Ascending aorta (tissue), 2 donors: ENCODE results near the gene HNF4A. TPM values are rescaled to one million over a fixed set of nuclear protein-coding genes. Genes with fewer than 3 reads are reported as not detected.

Experiments
- DNase-seq, 2 donors: peaks; one replicate each; pipeline ENCODE4 v3.0.0-alpha.2; 2019; ENCODE audit warnings: low spot score in 2 of 2
- H3K27ac ChIP-seq, 2 donors: fragments of 200-600 bp; sonication (generic); one replicate each; pipeline ENCODE4 v1.5.1; 2016 to 2017; ENCODE audit warnings: mild to moderate bottlenecking in 1 of 2
- H3K27me3 ChIP-seq: fragments of 200-600 bp; sonication (generic); one replicate; pipeline ENCODE4 v1.5.1; 2017
- H3K36me3 ChIP-seq, 2 donors: fragments of 200-600 bp; sonication (generic); one replicate each; pipeline ENCODE4 v1.5.1; 2016
- H3K4me1 ChIP-seq, 2 donors: fragments of 200-600 bp; sonication (generic); one replicate each; pipeline ENCODE4 v1.5.1; 2016 to 2017; ENCODE audit warnings: mild to moderate bottlenecking in 1 of 2
- H3K4me3 ChIP-seq, 2 donors: fragments of 200-600 bp; sonication (generic); one replicate each; pipeline ENCODE4 v1.5.1; 2016 to 2017; ENCODE audit warnings: mild to moderate bottlenecking in 1 of 2
- H3K9me3 ChIP-seq, 2 donors: fragments of 200-600 bp; sonication (generic); one replicate each; pipeline ENCODE4 v1.5.1; 2016
- intact Hi-C: fragments of 100-400 bp; cut with DNase I; formaldehyde crosslinking; loops from one replicate; pipeline ENCODE4 v1.15.1; 2023
- total RNA-seq: library from RNA; depleted of rRNA; stranded (reverse); fragments of >200 nt; gene quantifications from one replicate; pipeline ENCODE4 v1.1.0, GENCODE V29; 2016
- TF ChIP-seq, protein P1 (sequence below), 3 experiments: fragments of 200-600 bp in 2 of 3; fragments of 450-650 bp in 1 of 3; sonication (generic) in 2 of 3; IDR thresholded peaks; one replicate each; pipeline ENCODE4 v1.5.1; 2016 to 2019; ENCODE audit warnings: antibody characterized with exemption in 3 of 3, mild to moderate bottlenecking in 1 of 3, moderate library complexity in 1 of 3

HNF4A gene
- total RNA-seq, 1 donor from 2014 or later, result not detected

DNA sequence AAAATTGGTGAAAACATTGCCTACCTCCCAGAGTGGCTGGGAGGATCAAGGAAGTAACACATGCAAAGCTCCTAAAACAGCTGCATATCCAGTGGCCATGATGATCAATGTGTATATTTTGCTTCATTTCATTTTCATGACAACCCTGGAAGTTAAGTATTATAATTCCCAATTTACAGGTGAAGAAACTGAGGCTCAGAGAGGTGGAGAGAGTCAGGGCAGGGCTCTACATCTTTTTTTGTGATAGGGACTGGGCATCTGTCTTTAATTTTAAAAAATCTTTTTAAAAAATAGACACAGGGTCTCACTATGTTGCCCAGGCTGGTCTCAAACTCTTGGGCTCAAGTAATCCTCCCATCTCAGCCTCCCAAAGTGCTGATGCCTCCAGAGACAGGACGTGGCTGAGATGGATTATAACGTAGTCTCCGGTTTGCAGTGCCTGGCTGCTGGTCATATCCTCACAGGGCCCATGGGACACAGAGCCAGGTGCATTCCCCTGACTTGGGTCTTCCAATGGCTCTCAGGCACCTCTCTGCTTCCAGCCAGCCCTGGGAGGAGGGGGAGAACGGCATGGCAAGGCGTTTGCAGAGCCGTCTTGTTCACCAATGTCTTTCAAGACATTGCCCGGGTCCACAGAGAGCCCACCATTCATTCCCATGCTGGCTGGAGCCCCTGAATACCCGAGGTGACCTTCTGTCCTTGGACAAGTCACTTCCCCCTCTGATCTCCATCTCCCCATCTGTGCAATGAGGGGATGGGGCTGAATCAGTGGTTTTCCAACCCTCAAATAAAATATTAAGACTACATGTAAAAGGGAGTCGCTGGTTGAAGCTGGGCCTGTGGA lies 38.3 kb downstream of the HNF4A start:
- no peak overlapping the region for H3K4me3 ChIP-seq
- intact Hi-C loops, result no loop called here
- H3K27me3 ChIP-seq, result no peaks in the 10 kb centered on the region
- H3K36me3 ChIP-seq, result no peaks in the 10 kb centered on the region
- DNase-seq, result no peak
- no peaks in the 10 kb centered on the region for H3K4me1 ChIP-seq
- no peak overlapping the region for H3K27ac ChIP-seq
- TF ChIP-seq, protein P1, sequence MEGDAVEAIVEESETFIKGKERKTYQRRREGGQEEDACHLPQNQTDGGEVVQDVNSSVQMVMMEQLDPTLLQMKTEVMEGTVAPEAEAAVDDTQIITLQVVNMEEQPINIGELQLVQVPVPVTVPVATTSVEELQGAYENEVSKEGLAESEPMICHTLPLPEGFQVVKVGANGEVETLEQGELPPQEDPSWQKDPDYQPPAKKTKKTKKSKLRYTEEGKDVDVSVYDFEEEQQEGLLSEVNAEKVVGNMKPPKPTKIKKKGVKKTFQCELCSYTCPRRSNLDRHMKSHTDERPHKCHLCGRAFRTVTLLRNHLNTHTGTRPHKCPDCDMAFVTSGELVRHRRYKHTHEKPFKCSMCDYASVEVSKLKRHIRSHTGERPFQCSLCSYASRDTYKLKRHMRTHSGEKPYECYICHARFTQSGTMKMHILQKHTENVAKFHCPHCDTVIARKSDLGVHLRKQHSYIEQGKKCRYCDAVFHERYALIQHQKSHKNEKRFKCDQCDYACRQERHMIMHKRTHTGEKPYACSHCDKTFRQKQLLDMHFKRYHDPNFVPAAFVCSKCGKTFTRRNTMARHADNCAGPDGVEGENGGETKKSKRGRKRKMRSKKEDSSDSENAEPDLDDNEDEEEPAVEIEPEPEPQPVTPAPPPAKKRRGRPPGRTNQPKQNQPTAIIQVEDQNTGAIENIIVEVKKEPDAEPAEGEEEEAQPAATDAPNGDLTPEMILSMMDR (IDR thresholded peaks at IDR 0.05), result no peak
- no peaks in the 10 kb centered on the region for H3K9me3 ChIP-seq

DNA sequence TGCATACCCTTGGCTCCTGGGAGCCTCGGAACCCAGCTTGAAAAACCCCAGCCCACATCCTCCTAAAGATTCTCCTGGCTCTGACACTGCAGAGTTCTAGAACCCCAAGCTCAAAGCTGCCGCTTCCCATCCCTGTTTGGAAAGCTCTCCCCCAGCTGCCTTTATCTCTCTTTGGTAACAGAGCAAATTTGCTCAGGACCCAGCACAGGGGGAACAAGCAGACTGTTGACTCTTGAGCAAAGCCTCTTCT lies 38.9 kb downstream of the HNF4A start:
- Histone ChIP-seq H3K4me3 (no peak overlapping the region), H3K9me3 (no peaks in the 10 kb centered on the region), H3K4me1 (no peaks in the 10 kb centered on the region), H3K27ac (no peak overlapping the region), H3K27me3 (no peaks in the 10 kb centered on the region), H3K36me3 (no peaks in the 10 kb centered on the region)
- DNase-seq, result no peak
- intact Hi-C loops, result no loop called here
- TF ChIP-seq, protein P1 (IDR thresholded peaks at IDR 0.05), result no peak

DNA sequence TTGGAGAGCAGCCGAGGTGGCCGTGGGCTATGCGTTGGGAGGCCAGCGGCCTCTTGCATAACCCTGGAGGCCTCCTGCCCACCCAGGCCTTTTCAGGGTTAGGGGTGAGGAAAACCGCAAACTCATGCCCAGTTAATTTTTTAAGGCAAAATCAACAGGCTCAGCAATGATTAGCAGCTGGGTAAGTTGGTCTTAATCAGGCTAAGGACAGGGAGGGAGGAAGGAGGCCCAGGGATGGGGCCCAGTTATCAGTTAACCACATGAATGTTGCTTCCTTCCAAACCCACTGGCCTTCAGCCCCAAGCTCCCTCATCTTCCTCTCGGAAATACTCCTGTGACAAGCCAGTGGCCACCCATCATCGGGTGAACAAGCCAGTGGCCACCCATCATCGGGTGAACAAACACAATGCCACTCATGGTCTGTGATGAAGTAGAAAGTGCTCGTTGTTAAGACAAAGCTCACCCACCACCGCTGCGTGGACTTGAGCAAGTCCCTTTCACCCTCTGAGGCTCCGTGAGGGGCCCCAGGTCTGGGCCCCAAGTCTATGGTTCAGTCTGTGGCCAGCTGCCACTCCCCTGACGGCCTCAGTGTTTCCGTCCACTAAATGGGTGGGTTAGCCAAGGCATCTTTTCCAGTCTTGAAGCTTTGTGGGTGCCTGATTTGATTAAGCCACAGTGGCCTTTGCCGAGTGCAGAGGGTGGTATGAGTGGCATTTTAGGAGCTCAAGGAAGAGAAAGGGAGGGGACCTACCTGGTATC lies 39.4 kb downstream of the HNF4A start:
- intact Hi-C loops, result no loop called here
- TF ChIP-seq, protein P1 (IDR thresholded peaks at IDR 0.05), result no peak

DNA sequence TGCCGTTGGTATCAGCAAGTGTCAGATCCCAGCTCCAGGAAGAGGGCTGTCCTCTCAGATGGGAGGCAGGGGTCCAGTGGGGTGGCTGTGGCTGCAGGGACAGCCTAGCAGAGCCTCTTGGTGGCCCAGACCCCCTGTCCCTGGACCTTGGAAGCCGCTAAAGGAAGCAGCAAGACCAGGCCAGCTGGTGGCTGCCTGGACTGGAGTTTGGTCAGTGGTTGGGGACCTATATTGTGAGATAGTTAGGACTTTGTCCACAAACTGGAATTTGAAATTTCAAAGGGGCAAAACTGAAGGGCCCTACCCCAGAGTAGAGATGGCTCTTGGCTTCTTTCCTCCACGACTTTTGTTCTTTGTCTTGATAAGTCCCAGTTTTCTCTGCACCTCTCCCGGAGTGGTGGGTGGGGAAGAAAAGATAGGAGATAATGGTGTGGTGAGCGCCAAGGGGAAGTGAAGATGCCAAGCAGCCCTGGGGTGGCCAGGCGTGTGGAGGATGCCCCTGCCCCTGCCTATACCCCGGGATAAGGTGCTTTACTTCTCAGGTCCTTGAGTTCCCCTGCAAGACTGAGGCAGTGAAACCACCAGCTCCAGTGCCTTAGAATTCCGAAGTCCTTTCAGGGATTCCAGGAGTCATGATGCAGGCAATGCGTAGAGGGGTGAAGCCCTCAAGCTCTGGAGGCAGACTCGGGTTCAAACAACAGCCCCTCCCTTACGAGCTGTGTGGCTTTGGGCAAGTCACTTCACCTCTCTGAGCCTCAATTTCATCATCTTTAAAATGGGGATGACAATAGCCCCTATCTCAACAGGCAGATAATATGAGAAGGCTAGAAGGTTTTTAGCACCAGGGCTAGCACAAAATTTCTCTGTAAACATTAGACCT lies 40.2 kb downstream of the HNF4A start:
- H3K4me3 ChIP-seq, result no peak overlapping the region
- H3K27ac ChIP-seq, result no peak overlapping the region
- DNase-seq, result no peak
- intact Hi-C loops, result no loop called here
- no peaks in the 10 kb centered on the region for H3K4me1 ChIP-seq
- H3K27me3 ChIP-seq, result no peaks in the 10 kb centered on the region
- H3K36me3 ChIP-seq, result no peaks in the 10 kb centered on the region
- TF ChIP-seq, protein P1 (IDR thresholded peaks at IDR 0.05), result no peak
- no peaks in the 10 kb centered on the region for H3K9me3 ChIP-seq

More for the DNA sequence above, 39.4 kb downstream of the HNF4A start:
- Histone ChIP-seq H3K27ac (no peak overlapping the region), H3K27me3 (no peaks in the 10 kb centered on the region), H3K4me3 (no peak overlapping the region), H3K4me1 (no peaks in the 10 kb centered on the region), H3K9me3 (no peaks in the 10 kb centered on the region), H3K36me3 (no peaks in the 10 kb centered on the region)
- DNase-seq, result no peak

DNA sequence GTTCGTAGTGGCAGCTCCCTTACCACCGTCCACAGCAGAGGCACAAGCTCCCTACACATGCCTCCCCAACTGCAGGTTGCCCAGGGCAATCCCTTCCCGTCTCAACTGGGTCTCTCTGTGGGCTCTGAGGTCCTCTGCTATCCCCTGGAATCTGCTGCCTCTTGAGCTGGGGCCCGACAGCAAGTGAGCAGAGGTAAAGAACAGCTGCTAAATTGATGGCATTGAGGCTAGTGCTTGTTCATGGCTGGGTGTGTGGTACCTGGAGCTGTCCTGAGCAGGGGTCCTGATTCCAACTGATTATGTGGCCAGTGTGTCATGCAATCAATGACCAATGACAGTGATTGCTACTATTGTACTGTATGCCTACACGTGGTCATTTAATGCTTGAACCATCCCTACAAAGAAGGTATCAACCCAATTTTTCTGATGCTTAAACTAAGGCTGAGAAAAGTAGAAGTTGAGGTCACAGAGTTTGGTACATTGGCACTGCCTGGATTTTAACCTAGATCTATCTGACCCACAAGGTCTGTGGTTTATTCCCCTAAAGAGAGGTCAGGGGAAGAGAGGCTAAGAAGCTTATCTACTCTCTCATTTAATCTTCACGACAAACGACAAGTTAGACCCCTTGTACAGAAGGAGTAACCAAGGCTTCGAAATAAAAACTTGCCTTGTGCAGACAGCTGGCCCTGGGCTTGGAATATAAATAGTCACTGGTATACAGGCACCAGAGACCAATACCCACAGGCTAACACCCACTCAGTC lies 41.1 kb downstream of the HNF4A start:
- intact Hi-C loops, result no loop called here
- no peaks in the 10 kb centered on the region for H3K4me1 ChIP-seq
- H3K9me3 ChIP-seq, result no peaks in the 10 kb centered on the region
- no peak for DNase-seq
- H3K36me3 ChIP-seq, result no peaks in the 10 kb centered on the region
- no peaks in the 10 kb centered on the region for H3K27me3 ChIP-seq
- TF ChIP-seq, protein P1 (IDR thresholded peaks at IDR 0.05), result no peak
- H3K27ac ChIP-seq, result no peak overlapping the region
- H3K4me3 ChIP-seq, result no peak overlapping the region
